Fibroblast of skin of right quadriceps (primary cell): ENCODE data around the gene KRTAP5-8.
"Not testable (repeated sequence)": the region's sequence is repeated elsewhere in the genome, so short reads cannot be mapped to it uniquely, and the experiment has no call there.

ENCODE experiments used
- DNase-seq: peaks from one replicate; pipeline ENCODE4 v3.0.0-alpha.2; 2013

The KRTAP5-8 gene

DNA sequence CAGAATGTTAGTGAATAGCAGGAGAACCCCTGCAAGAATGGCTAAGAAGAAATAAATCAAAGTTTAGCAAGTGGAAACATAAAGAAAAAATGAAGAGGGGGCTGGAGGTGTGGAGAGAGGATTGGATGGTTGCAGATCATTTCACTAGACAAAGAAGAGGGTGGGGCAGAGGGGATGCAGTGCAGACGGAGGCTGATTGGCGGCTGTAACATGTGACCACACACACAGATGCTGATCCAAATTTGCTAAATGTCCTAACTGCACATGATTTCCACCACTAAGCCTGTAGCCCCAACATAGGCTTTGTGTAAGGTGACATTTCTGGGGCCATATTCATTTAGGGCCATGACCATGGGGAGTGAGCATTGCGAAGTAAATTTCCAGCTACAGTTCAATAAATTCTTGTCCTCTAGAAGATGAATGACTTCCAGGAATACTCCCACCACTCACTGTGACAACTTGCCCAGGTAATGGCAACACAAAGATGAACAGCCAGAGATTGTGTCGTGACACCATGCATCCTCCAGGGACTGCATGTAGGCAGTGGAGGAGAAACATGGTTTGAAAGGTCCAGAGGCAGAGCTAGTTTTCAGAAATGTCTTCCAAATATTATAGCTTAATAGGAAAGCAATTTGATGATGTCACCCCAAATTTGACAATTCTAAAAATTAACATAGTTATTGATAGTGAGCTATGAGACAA is 38.0 kb downstream of the KRTAP5-8 start:
- DNase-seq = no peak

DNA sequence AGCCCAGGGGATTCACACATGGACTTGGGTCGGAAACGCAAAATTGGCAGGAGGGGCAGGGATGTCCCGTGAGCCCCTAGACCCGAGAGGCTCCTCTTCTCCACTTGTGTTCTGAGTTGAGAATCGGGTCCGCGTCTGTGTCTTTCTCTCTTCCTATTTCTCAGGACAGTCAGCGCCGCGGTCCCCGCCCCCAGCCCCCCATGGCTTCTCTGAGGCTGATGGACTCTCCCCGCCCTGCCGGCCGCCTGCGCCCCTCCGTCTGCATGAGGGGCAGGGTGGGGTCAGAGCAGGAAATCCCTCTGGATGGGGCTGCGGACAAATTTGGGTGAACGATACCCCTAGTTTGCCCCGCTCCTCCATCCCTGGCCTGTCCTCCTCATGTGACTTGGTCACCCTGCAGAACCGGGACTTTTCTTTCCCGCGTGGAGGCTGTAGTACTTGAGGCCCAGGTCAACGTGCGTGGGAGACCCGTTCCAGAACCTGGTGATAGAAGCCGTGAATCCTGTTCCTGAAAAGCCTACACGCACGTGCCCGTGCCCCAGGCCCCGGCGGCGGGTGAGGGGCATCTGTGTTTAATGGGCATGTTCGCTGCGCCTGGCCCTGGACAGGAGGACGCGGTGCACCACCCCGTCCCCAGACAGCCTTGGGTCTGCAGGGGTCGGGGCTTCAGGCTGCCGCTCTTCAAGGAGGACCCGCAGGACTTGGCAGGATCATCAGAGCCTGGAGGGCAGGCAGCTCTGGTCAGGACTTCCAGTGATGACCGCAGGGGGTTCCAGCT is 39.1 kb downstream of the KRTAP5-8 start:
- not testable (repeated sequence) for DNase-seq

DNA sequence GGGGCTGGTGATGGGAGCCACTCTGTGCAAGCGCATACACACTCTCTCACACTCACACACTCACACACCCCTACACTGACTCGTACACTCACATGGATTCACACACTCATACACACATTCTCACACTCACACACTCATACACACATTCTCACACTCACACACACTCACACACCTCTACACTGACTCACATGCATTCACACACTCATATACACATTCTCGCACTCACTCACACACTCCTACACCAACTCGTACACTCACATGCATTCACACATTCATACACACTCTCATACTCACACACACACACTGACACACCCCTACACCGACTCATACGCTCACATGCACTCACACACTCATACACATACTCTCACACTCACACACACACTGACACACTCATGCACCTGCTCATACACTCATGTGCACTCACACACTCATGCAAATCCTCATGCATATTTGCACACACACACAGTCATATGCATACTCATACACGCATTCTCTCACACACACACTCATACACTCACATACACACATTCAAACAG is 39.7 kb downstream of the KRTAP5-8 start:
- DNase-seq = no peak

DNA sequence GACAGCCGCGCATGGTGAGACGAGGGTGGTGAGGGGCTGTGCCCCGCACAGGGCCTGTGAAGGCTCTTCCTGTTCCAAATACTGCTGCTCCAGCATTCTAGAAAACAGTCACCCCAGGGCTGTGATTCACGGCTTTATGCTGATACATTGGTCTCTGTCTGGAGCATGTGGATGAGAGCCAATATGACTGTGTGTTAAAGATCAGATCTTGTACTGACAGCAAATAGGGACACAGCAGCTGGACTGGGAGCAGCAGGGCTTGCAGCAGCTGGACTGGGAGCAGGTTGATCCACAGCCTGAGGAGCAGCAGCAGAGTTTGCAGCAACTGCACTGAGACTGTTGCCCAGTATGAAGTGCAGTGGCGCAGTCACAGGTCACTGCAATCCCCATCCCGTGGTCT is 41.7 kb downstream of the KRTAP5-8 start:
- DNase-seq = not testable (repeated sequence)

DNA sequence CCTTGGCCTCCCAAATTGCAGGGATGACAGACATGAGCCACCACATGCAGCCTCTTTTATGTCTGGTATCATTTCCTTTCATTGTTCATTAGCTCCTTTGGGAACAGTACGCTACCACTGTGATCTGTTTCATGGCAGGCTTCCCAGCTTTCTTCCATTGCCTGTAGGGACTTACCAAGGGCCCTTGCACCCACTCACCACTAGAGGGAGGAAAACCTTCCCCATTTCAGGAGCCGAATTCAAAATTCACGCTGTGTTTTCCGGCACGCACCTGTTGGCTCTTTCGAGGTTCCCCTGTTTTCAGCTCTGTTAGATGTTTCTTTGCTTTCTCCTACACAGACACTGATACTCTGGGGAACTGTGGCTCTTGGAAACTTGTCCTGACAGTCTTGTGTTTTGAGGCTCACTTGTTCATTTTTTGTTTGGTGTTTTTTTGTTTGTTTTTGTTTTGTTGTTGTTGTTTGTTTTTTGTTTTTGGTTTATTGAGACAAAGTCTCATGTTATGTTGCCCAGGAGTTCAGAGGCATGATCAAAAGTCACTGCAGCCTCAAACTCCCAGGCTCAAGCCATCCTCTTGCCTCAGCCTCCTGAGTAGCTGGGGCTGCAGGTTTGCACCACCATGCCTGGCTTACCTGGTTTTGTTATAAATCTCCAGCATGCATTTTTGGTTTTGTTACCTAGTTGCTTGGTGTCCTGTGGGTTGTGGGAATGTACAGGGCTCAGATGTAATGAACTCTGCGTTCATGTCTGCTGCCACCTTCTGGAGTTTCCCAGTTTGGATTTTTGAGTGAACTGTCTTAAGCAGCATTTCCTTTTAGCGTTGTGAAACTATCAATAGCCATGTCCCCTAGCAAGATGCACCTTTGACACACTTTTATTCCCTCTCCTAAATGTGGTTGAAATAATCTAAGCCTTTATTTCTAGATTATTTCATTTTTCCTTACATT is 42.5 kb downstream of the KRTAP5-8 start:
- peak; percentile 69 for DNase-seq

DNA sequence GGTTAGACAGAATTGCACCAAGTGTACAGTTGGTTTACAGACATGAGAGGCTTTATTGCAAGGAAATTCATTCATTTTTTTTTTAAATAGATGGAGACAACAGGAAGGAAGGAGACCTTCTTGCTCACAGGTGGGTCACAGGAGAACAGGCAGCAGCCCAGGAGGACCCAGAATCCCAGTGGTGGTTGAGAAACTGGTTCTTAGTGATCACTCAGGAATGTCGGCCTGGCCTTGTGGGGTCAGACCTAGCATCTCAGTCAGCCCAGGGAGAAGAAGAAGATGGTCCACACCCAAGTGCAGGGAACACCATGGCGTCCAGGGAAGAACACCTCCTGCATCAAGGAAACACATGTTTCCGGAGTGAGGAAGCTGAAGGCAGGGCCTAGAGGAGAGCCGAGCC is 44.0 kb downstream of the KRTAP5-8 start:
- DNase-seq = no peak

DNA sequence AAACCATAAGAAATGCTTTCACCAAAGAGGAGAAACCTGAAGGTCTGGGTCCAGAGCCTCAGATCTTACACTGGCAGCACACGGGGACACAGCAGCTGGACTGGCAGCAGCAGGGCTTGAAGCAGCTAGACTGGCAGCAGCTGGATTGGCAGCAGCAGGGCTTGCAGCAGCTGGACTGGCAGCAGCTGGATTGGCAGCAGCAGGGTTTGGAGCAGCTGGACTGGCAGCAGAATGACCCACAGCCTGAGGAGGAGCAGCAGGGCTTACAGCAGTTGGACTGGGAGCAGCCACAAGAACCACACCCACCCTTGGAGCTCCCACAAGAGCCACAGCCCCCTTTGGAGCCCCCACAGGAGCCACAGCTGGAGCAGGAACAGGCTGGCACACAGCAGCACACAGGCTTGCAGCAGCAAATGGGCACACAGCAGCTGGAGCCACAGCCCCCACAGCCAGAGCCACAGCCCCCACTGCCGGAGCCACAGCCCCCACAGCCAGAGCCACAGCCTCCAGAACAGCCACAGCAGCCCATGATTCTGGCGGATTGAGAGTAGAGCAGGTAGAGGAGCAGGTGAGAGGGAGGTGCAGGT is 44.6 kb downstream of the KRTAP5-8 start, which contains the start of gene KRTAP5-11:
Gene KRTAP5-11, minus strand, starts transcription at position 567 of the 587 bp plus-strand sequence. Its CDS starts 38 bp downstream, at position 529.
- no peak for DNase-seq

DNA sequence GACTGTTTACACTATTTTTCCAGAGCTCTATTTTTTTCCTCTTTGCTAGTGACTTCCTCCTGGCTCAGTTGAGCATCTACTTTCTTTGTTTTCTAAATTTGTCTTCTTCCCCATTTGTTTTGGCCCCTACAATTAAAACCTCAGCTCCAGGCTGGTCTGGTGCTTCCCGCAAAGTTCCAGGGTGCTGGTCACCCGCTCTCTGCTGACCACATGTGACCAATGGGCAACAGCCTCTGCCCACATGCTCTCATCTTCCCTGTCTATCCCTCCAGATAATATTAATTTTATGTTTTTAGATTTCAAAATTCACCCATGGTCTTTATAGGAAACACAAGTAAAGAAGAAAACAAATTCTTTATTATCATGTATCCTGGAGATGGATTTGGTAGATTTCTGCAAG is 45.1 kb downstream of the KRTAP5-8 start:
- DNase-seq = not testable (repeated sequence)

DNA sequence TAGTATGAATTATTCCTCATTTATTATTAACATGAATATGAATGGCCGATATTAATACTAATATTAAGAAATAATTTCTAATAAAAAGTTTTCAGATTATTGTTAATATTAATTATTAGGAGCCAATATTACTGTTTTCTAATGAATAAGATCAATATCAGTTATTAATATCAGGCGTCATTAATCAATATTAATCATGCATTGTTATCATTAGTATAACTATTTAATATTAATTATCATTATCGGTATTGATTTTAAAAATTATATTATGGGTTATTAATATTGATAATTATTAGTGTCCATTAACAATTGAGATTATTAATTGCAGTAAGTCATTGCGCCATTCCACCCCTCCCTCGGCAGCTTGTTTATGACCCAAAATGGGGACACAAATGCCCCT is 47.8 kb downstream of the KRTAP5-8 start:
- DNase-seq = not testable (repeated sequence)

DNA sequence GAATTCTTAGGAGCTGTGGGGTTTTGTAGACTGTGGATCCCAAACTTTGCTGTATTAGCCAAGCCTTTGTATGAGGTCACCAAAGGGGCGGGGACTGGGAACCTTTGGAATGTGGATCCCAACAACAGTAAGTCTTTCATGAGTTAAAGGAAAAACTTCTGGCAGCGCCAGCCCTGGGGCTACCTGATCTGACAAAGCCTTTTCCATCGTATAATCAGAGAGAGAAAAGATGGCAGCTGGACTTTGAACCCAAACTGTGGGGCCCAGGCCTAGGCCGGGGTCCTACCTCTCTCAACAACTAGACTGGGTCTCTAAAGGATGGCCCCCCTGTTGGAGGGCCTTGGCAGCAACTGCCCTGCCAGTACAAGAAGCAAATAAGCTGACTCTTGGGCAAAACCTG is 50.5 kb downstream of the KRTAP5-8 start:
- not testable (repeated sequence) for DNase-seq
